Testis (tissue), 5 donors: ENCODE measurements around the gene DCTN4. TPM values are rescaled to one million over a fixed set of nuclear protein-coding genes. Genes with fewer than 3 reads are reported as not detected.

Source experiments
- DNase-seq: peaks from one replicate; pipeline ENCODE4 v3.0.0-alpha.2; 2019
- H3K27ac ChIP-seq, 2 donors: fragments of 200-600 bp; sonication (generic); one replicate each; pipeline ENCODE4 v1.5.1; 2019
- H3K27me3 ChIP-seq: fragments of 200-600 bp; sonication (generic); one replicate; pipeline ENCODE4 v1.5.1; 2019
- H3K36me3 ChIP-seq: fragments of 200-600 bp; sonication (generic); one replicate; pipeline ENCODE4 v1.5.1; 2017; ENCODE audit warnings: low read depth; ENCODE audit errors: missing control alignments
- H3K4me1 ChIP-seq: fragments of 200-600 bp; sonication (generic); one replicate; pipeline ENCODE4 v1.5.1; 2019
- H3K4me3 ChIP-seq, 2 donors: fragments of 200-600 bp; sonication (generic); one replicate each; pipeline ENCODE4 v1.5.1; 2017 to 2019
- H3K9me3 ChIP-seq: fragments of 200-600 bp; sonication (generic); one replicate; pipeline ENCODE4 v1.5.1; 2017
- POLR2A ChIP-seq: fragments of 450-650 bp; IDR thresholded peaks from one replicate; pipeline ENCODE4 v1.6.1; 2017; ENCODE audit warnings: antibody characterized with exemption, mild to moderate bottlenecking, moderate library complexity
- WGBS, 2 donors: methylation state at CpG; one replicate each; pipeline ENCODE4 v1.1.5; 2018; 5-methylcytosine and 5-hydroxymethylcytosine counted together
- intact Hi-C: fragments of 100-400 bp; cut with DNase I; formaldehyde crosslinking; loops from one replicate; pipeline ENCODE4 v1.15.1; 2023; ENCODE audit warnings: low total_unique reads
- long read RNA-seq, 2 donors: transcript quantifications; one replicate each; lab custom pipeline, GENCODE V29; 2026
- polyA plus RNA-seq: library from polyadenylated mRNA; stranded (reverse); fragments of 350-450 nt; fragmentation: Illumina TruSeq; extraction: RNeasy Lipid Tissue Mini Kit (QIAGEN cat#74804); gene quantifications from one replicate; pipeline ENCODE4 v1.2.3, GENCODE V29; 2014; ENCODE audit warnings: low read depth, low replicate concordance; ENCODE audit not compliant: insufficient read depth
- total RNA-seq, 2 donors: library from RNA; depleted of rRNA; stranded (reverse); fragments of >200 nt; gene quantifications; one replicate each; pipeline ENCODE4 v1.2.3, GENCODE V29; 2016
- TF ChIP-seq, protein P1 (sequence below), 3 experiments: fragments of 450-650 bp in 2 of 3; fragments of 200-600 bp in 1 of 3; sonication (generic) in 1 of 3; IDR thresholded peaks; one replicate each; pipeline ENCODE4 v1.5.1; 2016 to 2019; ENCODE audit warnings: antibody characterized with exemption in 3 of 3, mild to moderate bottlenecking in 2 of 3, moderate library complexity in 1 of 3

Gene DCTN4
- total RNA-seq (10 to 100 TPM; 91.5 to 94.0 TPM), polyA plus RNA-seq (55.7 TPM)
- long read RNA-seq, donor 1, full-length matches to known transcripts: 21 of 27 reads
- long read RNA-seq, donor 1, partial matches to known transcripts: 6 of 27 reads
- long read RNA-seq, donor 1, other reads (novel, unspliced or antisense): 0 of 27 reads
- long read RNA-seq, donor 2, full-length matches to known transcripts: 5 of 5 reads
- long read RNA-seq, donor 2, partial matches to known transcripts: 0 of 5 reads
- long read RNA-seq, donor 2, other reads (novel, unspliced or antisense): 0 of 5 reads

GRCh38 chr5:150758531-150759333 is at the start of gene DCTN4:
Gene DCTN4, minus strand, starts transcription at chr5:150759017. Its CDS starts 24 bp downstream, at chr5:150758993.
- Histone ChIP-seq H3K27me3 (no peaks in the 10 kb centered on the region), H3K9me3 (no peaks in the 10 kb centered on the region), H3K36me3 (no peaks in the 10 kb centered on the region), H3K4me3 (peak within 1 kb of the TSS; percentile 79 to 81), H3K4me1 (peaks cover 7% of the 10 kb centered on the region), H3K27ac (peak within 1 kb of the TSS; percentile 99)
- TF ChIP-seq POLR2A: peak; percentile 18
- TF ChIP-seq, protein P1, sequence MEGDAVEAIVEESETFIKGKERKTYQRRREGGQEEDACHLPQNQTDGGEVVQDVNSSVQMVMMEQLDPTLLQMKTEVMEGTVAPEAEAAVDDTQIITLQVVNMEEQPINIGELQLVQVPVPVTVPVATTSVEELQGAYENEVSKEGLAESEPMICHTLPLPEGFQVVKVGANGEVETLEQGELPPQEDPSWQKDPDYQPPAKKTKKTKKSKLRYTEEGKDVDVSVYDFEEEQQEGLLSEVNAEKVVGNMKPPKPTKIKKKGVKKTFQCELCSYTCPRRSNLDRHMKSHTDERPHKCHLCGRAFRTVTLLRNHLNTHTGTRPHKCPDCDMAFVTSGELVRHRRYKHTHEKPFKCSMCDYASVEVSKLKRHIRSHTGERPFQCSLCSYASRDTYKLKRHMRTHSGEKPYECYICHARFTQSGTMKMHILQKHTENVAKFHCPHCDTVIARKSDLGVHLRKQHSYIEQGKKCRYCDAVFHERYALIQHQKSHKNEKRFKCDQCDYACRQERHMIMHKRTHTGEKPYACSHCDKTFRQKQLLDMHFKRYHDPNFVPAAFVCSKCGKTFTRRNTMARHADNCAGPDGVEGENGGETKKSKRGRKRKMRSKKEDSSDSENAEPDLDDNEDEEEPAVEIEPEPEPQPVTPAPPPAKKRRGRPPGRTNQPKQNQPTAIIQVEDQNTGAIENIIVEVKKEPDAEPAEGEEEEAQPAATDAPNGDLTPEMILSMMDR (IDR thresholded peaks at IDR 0.05): peak in 1 of 3 experiments; percentile 14
- intact Hi-C loops: no loop called here
- WGBS, 2 donors: 1% methylated on average over 33 to 51 of the region's 51 CpGs
- peak; percentile 98 for DNase-seq

DNA sequence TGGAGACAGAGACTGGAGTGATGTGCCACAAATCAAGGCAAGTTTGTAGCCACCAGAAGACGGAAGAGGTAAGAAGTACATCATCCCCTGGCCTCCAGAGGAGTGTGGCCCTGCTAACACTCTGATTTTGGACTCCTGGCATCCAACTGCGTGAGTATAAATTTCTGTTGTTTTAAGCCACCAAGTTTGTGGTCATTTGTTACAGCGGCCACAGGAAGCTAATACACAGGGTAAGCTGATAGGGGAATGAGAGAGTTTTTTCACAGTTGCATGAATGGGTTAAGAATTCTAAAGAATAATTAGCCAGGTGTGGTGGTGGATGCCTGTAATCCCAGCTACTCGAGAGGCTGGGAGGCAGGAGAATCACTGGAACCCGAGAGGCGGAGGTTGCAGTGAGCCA is 45.6 kb upstream of the DCTN4 start:
- Histone ChIP-seq H3K27me3 (no peaks in the 10 kb centered on the region), H3K36me3 (no peaks in the 10 kb centered on the region), H3K9me3 (no peaks in the 10 kb centered on the region), H3K27ac (no peak overlapping the region), H3K4me1 (no peaks in the 10 kb centered on the region), H3K4me3 (no peak overlapping the region)
- 77 to 81% methylated on average over 6 of the region's 6 CpGs for WGBS, 2 donors
- intact Hi-C loops: no loop called here
- TF ChIP-seq, protein P1 (IDR thresholded peaks at IDR 0.05): no peak
- no peak for TF ChIP-seq POLR2A
- no peak for DNase-seq

DNA sequence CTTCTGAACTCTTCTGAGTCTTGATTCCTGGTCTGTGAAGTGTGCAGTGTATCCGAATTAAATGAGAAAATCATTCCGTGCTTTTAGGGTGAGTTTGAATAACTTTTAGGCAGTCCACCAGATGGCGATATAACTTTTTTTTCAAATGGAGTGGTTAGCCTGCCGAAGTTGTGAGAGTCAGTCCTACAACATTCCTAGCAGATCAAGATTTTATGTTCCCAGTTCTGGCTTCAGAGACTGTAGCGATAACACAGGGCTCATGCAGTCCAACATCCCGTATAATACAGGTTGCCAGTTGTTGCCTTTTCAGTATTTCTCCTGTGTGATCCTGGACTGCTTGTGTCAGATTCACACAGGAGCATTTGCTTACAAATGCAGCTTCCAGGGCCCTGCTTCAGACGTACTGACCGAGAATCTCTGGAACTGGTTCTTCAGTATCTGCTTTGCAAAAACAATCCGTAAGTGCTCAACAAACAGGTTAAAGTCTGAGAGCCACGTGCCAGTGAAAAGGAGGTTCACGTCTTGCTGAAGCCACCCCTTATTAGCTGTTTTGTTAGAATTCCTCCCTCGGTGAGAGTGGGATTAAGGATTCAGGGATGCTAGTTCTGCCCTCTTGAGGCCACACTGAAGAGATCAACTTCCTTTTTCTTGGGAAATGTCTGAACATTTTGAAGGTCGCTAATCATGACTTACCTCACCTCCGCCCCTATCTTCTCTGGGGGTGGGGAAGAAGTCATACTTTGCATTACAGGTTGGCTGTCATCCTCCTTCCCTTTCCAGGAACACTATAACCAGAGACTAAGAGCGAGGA is 42.5 kb upstream of the DCTN4 start:
- peak overlapping the region; percentile 32 to 50 for H3K27ac ChIP-seq
- H3K4me3 ChIP-seq: peak overlapping the region; percentile 33 to 43
- no peak for TF ChIP-seq POLR2A
- TF ChIP-seq, protein P1 (IDR thresholded peaks at IDR 0.05): peak; percentile 48 to 78 (median 66)
- intact Hi-C loops: no loop called here
- no peaks in the 10 kb centered on the region for H3K36me3 ChIP-seq
- H3K4me1 ChIP-seq: no peaks in the 10 kb centered on the region
- H3K27me3 ChIP-seq: no peaks in the 10 kb centered on the region
- 4 to 6% methylated on average over 12 to 15 of the region's 15 CpGs for WGBS, 2 donors
- H3K9me3 ChIP-seq: no peaks in the 10 kb centered on the region
- DNase-seq: peak; percentile 51

- TF ChIP-seq, protein P1 (IDR thresholded peaks at IDR 0.05): no peak
- TF ChIP-seq POLR2A: no peak
- intact Hi-C loops: no loop called here
- 91 to 92% methylated on average over 2 of the region's 2 CpGs for WGBS, 2 donors
- no peak for DNase-seq
- H3K27me3 ChIP-seq: no peaks in the 10 kb centered on the region
- no peaks in the 10 kb centered on the region for H3K9me3 ChIP-seq
- H3K36me3 ChIP-seq: no peaks in the 10 kb centered on the region
- H3K27ac ChIP-seq: no peak overlapping the region
- no peaks in the 10 kb centered on the region for H3K4me1 ChIP-seq
- H3K4me3 ChIP-seq: no peak overlapping the region
These were observed 38.6 kb upstream of the DCTN4 start for GRCh38 chr5:150797384-150797783.
